ENCODE data around the gene STX18.
"Not testable (repeated sequence)": the region's sequence is repeated elsewhere in the genome, so short reads cannot be mapped to it uniquely, and the experiment has no call there.

STX18 gene

GRCh38 chr4:4422117-4422516 lies 119.7 kb downstream of the STX18 start:
- DNase-seq = not testable (repeated sequence)

GRCh38 chr4:4421356-4421755 lies 120.5 kb downstream of the STX18 start:
- DNase-seq = no peak

- no peak for DNase-seq
Measured at GRCh38 chr4:4420421-4420820, 121.4 kb downstream of the STX18 start.

GRCh38 chr4:4419896-4420295 lies 122.0 kb downstream of the STX18 start:
- no peak for DNase-seq

GRCh38 chr4:4418676-4419390 lies 123.0 kb downstream of the STX18 start:
- no peak for DNase-seq

- DNase-seq = no peak
Measured at GRCh38 chr4:4417886-4418285, 124.0 kb downstream of the STX18 start.

GRCh38 chr4:4416981-4417380 lies 124.9 kb downstream of the STX18 start:
- DNase-seq = no peak

- DNase-seq = no peak
Measured at GRCh38 chr4:4415806-4416805, 125.7 kb downstream of the STX18 start.

GRCh38 chr4:4415107-4415805 lies 126.6 kb downstream of the STX18 start:
- no peak for DNase-seq

GRCh38 chr4:4413806-4414205 lies 128.0 kb downstream of the STX18 start:
- no peak for DNase-seq

- no peak for DNase-seq
Measured at GRCh38 chr4:4413373-4413725, 128.5 kb downstream of the STX18 start.

- no peak for DNase-seq
Measured at GRCh38 chr4:4412641-4413372, 129.0 kb downstream of the STX18 start.

- no peak for DNase-seq
Measured at GRCh38 chr4:4411906-4412305, 129.9 kb downstream of the STX18 start.

GRCh38 chr4:4410271-4410670 lies 131.6 kb downstream of the STX18 start:
- no peak for DNase-seq

GRCh38 chr4:4409416-4410115 lies 132.3 kb downstream of the STX18 start:
- no peak for DNase-seq

GRCh38 chr4:4408576-4409335 lies 133.1 kb downstream of the STX18 start:
- no peak for DNase-seq

- DNase-seq = no peak
Measured at GRCh38 chr4:4408132-4408523, 133.7 kb downstream of the STX18 start.

- no peak for DNase-seq
Measured at GRCh38 chr4:4407299-4408131, 134.3 kb downstream of the STX18 start.

Data from amygdala (tissue), 56 donors.